MCF 10A (cell line): Measurements from ENCODE around the gene DENND11. TPM values are rescaled to one million over a fixed set of nuclear protein-coding genes. Genes with fewer than 3 reads are reported as not detected.
A peak's percentile ranks its signal among the peaks of the same experiment; 100 is the strongest.

Source experiments
- BruUV-seq: library from RNA; stranded (reverse); fragments of 400-500 nt; replicated peaks from 2 replicates; lab custom pipeline; 2021; lab: Mats Ljungman, UMichigan
- CTCF ChIA-PET: fragments of 300-600 bp; sonication (Branson Sonifier 250); formaldehyde crosslinking; extraction: SDS; loops from one replicate; lab custom pipeline; 2021; ENCODE audit warnings: antibody characterized with exemption, inconsistent platforms; lab: Yijun Ruan, JAX
- POLR2A ChIA-PET: fragments of 300-600, 350-650 bp; sonication (Branson Sonifier 250); formaldehyde crosslinking; extraction: SDS; loops from one replicate; lab custom pipeline; 2020; ENCODE audit warnings: antibody characterized with exemption, inconsistent platforms; lab: Yijun Ruan, JAX
- DNase-seq: peaks from one replicate; pipeline ENCODE4 v3.0.0-alpha.2; 2018; ENCODE audit not compliant: unreplicated experiment
- H3K27ac Mint-ChIP-seq: one replicate; pipeline ENCODE4 v1.8.0; 2022; ENCODE audit warnings: mild to moderate bottlenecking, low read depth, mixed read lengths; ENCODE audit not compliant: unreplicated experiment
- H3K27me3 Mint-ChIP-seq: one replicate; pipeline ENCODE4 v1.8.0; 2022; ENCODE audit warnings: mixed read lengths; ENCODE audit not compliant: insufficient read depth, unreplicated experiment
- H3K36me3 Mint-ChIP-seq: one replicate; pipeline ENCODE4 v1.8.0; 2022; ENCODE audit warnings: mild to moderate bottlenecking, moderate library complexity, mixed read lengths; ENCODE audit not compliant: insufficient read depth, unreplicated experiment
- H3K4me1 Mint-ChIP-seq: one replicate; pipeline ENCODE4 v1.8.0; 2022; ENCODE audit warnings: mixed read lengths; ENCODE audit not compliant: insufficient read depth, unreplicated experiment
- H3K4me3 Mint-ChIP-seq: one replicate; pipeline ENCODE4 v1.8.0; 2022; ENCODE audit warnings: mild to moderate bottlenecking, moderate library complexity, mixed read lengths; ENCODE audit not compliant: unreplicated experiment
- H3K9me3 Mint-ChIP-seq: one replicate; pipeline ENCODE4 v1.8.0; 2022; ENCODE audit warnings: mixed read lengths; ENCODE audit not compliant: unreplicated experiment
- intact Hi-C: fragments of 100-400 bp; cut with micrococcal nuclease; formaldehyde crosslinking; loops from 2 replicates; pipeline ENCODE4 v1.14.1; 2022
- total RNA-seq: library from RNA; stranded (reverse); gene quantifications from 2 replicates; pipeline ENCODE4 v1.2.3, GENCODE V29; 2022
- TF ChIP-seq, protein P1 (sequence below): fragments of 200-600 bp; IDR thresholded peaks from one replicate; pipeline ENCODE4 v1.8.0; 2022; ENCODE audit warnings: antibody characterized with exemption, mild to moderate bottlenecking; ENCODE audit not compliant: unreplicated experiment

Gene DENND11
- total RNA-seq, 1 experiment from 2014 or later = 8.4 TPM

DNA sequence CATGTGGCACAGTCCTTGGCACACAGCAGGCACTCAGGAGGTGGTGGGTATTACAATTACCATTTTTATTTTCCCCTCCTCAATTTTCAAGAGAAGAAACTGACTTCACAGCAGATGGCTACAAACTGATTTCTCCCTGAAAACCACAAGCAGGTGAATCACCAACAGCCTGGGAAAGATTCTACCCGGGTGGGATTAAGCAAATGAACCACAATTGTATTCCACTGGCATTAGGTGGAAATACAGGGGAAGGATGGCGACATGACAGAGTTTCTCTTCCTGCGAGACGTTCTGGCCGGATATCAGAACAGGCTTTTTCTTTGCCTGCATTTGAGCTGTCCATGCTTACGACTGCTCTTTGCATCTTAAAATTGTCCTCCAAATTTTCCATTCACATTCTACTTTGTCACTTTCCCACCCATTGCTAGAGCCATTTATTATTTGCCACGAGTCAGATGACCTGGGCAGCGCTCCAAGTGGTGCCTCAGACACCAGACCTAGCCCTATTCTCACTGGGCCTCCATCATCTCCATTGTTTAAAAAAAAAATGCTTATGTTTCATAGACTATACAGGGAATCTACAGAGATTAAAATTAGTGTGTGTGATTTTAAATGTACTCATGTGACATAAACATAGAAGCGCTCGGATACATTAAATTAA, 4.6 kb downstream of the DENND11 start:
- ChIA-PET POLR2A (interaction anchor here (1.0 kb wide), 1 partner anchor 41 kb away, joined by 3 read pairs; the partner anchor contains the start of gene SSBP1), CTCF (interaction anchor here (0.9 kb wide), 1 partner anchor 40 kb away, joined by 3 read pairs; the partner anchor contains the start of gene SSBP1)
- TF ChIP-seq, protein P1, sequence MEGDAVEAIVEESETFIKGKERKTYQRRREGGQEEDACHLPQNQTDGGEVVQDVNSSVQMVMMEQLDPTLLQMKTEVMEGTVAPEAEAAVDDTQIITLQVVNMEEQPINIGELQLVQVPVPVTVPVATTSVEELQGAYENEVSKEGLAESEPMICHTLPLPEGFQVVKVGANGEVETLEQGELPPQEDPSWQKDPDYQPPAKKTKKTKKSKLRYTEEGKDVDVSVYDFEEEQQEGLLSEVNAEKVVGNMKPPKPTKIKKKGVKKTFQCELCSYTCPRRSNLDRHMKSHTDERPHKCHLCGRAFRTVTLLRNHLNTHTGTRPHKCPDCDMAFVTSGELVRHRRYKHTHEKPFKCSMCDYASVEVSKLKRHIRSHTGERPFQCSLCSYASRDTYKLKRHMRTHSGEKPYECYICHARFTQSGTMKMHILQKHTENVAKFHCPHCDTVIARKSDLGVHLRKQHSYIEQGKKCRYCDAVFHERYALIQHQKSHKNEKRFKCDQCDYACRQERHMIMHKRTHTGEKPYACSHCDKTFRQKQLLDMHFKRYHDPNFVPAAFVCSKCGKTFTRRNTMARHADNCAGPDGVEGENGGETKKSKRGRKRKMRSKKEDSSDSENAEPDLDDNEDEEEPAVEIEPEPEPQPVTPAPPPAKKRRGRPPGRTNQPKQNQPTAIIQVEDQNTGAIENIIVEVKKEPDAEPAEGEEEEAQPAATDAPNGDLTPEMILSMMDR = no peak
- H3K27ac Mint-ChIP-seq = no peak overlapping the region
- intact Hi-C loops = no loop called here
- no TSS peak for BruUV-seq
- H3K4me3 Mint-ChIP-seq = no peak overlapping the region
- peak; percentile 60 for DNase-seq
- H3K9me3 Mint-ChIP-seq = no peaks in the 10 kb centered on the region
- peaks cover 30% of the 10 kb centered on the region for H3K4me1 Mint-ChIP-seq
- H3K36me3 Mint-ChIP-seq = peaks cover 6% of the 10 kb centered on the region
- H3K27me3 Mint-ChIP-seq = no peaks in the 10 kb centered on the region

GRCh38 chr7:141696348-141696747, 5.6 kb downstream of the DENND11 start:
- no TSS peak for BruUV-seq
- H3K36me3 Mint-ChIP-seq = peaks cover 6% of the 10 kb centered on the region
- H3K4me3 Mint-ChIP-seq = no peak overlapping the region
- no peaks in the 10 kb centered on the region for H3K27me3 Mint-ChIP-seq
- ChIA-PET POLR2A (interaction anchor here (0.8 kb wide), 1 partner anchor 8 kb away, joined by 4 read pairs; no protein-coding TSS in a partner anchor), CTCF (no interaction called here)
- peaks cover 29% of the 10 kb centered on the region for H3K4me1 Mint-ChIP-seq
- no peak overlapping the region for H3K27ac Mint-ChIP-seq
- no peaks in the 10 kb centered on the region for H3K9me3 Mint-ChIP-seq
- intact Hi-C loops = no loop called here
- DNase-seq = no peak
- TF ChIP-seq, protein P1 = no peak

GRCh38 chr7:141695803-141696289, 6.1 kb downstream of the DENND11 start:
- H3K36me3 Mint-ChIP-seq = peaks cover 6% of the 10 kb centered on the region
- TF ChIP-seq, protein P1 = no peak
- H3K9me3 Mint-ChIP-seq = no peaks in the 10 kb centered on the region
- intact Hi-C loops = no loop called here
- ChIA-PET CTCF (no interaction called here), POLR2A (interaction anchor here (0.8 kb wide), 1 partner anchor 8 kb away, joined by 4 read pairs; no protein-coding TSS in a partner anchor)
- no peak for DNase-seq
- no TSS peak for BruUV-seq
- H3K4me1 Mint-ChIP-seq = peaks cover 27% of the 10 kb centered on the region
- no peaks in the 10 kb centered on the region for H3K27me3 Mint-ChIP-seq
- H3K4me3 Mint-ChIP-seq = no peak overlapping the region
- H3K27ac Mint-ChIP-seq = no peak overlapping the region

- TF ChIP-seq, protein P1 = no peak
- Mint-ChIP-seq H3K4me1 (peaks cover 9% of the 10 kb centered on the region), H3K36me3 (peaks cover 16% of the 10 kb centered on the region), H3K9me3 (no peaks in the 10 kb centered on the region), H3K27me3 (no peaks in the 10 kb centered on the region), H3K4me3 (no peak overlapping the region), H3K27ac (no peak overlapping the region)
- ChIA-PET CTCF (no interaction called here), POLR2A (no interaction called here)
- BruUV-seq = no TSS peak
- DNase-seq = no peak
- intact Hi-C loops = no loop called here
Observed at GRCh38 chr7:141693082-141693481, 8.9 kb downstream of the DENND11 start.
